Glutamatergic neuron (in vitro differentiated cells): ENCODE data around the gene GLB1L3. TPM values are rescaled to one million over a fixed set of nuclear protein-coding genes. Genes with fewer than 3 reads are reported as not detected.

Experiments
- DNase-seq: peaks from one replicate; pipeline ENCODE4 v3.0.0; 2022
- H3K27ac Mint-ChIP-seq: one replicate; pipeline ENCODE4 v1.8.0; 2020; ENCODE audit warnings: mild to moderate bottlenecking, mixed read lengths, inconsistent platforms; ENCODE audit not compliant: unreplicated experiment
- H3K27me3 Mint-ChIP-seq: one replicate; pipeline ENCODE4 v1.8.0; 2020; ENCODE audit warnings: mild to moderate bottlenecking, moderate library complexity, mixed read lengths, inconsistent platforms; ENCODE audit not compliant: unreplicated experiment
- H3K36me3 Mint-ChIP-seq: one replicate; pipeline ENCODE4 v1.8.0; 2020; ENCODE audit warnings: mild to moderate bottlenecking, mixed read lengths, inconsistent platforms; ENCODE audit not compliant: unreplicated experiment
- H3K4me1 Mint-ChIP-seq: one replicate; pipeline ENCODE4 v1.8.0; 2020; ENCODE audit warnings: mild to moderate bottlenecking, low read depth, mixed read lengths, inconsistent platforms; ENCODE audit not compliant: unreplicated experiment
- H3K4me3 Mint-ChIP-seq: one replicate; pipeline ENCODE4 v1.8.0; 2020; ENCODE audit warnings: mild to moderate bottlenecking, mixed read lengths, inconsistent platforms; ENCODE audit not compliant: unreplicated experiment
- H3K9me3 Mint-ChIP-seq: one replicate; pipeline ENCODE4 v1.8.0; 2020; ENCODE audit warnings: mild to moderate bottlenecking, moderate library complexity, mixed read lengths, inconsistent platforms; ENCODE audit not compliant: unreplicated experiment
- total RNA-seq: library from RNA; stranded (reverse); fragmentation: NEBNext Ultra II Directional; extraction: Animal tissue kit (Norgen Biotek cat#: 25700); gene quantifications from one replicate; pipeline ENCODE4 v1.2.1, GENCODE V29; 2021; ENCODE audit not compliant: unreplicated experiment
- TF ChIP-seq, protein P1 (sequence below): fragments of 200-600 bp; sonication (generic); IDR thresholded peaks from one replicate; pipeline ENCODE4 v1.5.0; 2021; ENCODE audit not compliant: partially characterized antibody, unreplicated experiment

The GLB1L3 gene
- total RNA-seq, 1 donor from 2014 or later: 0.83 TPM

DNA sequence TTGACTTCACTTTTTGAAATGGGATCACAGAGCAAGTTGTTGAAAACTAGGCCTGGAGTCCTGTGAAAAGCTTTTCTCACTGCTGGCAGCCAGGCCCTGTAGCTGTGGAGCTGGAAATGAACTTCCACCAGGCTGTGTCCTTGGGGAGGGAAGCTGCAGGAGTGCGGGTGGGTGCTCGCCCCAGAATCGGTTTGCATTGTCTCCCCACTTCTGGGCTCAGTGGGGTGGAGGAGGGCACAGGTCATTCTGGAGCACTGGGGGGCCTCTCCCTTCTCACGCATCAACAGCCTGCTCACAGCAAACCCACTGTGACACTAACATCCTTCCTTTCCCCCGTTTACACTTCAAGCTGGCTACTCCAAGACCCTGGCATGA lies 70.8 kb downstream of the GLB1L3 start:
- no peak for DNase-seq
- no peaks in the 10 kb centered on the region for H3K36me3 Mint-ChIP-seq
- H3K27me3 Mint-ChIP-seq: peaks cover 6% of the 10 kb centered on the region
- H3K27ac Mint-ChIP-seq: no peak overlapping the region
- TF ChIP-seq, protein P1, sequence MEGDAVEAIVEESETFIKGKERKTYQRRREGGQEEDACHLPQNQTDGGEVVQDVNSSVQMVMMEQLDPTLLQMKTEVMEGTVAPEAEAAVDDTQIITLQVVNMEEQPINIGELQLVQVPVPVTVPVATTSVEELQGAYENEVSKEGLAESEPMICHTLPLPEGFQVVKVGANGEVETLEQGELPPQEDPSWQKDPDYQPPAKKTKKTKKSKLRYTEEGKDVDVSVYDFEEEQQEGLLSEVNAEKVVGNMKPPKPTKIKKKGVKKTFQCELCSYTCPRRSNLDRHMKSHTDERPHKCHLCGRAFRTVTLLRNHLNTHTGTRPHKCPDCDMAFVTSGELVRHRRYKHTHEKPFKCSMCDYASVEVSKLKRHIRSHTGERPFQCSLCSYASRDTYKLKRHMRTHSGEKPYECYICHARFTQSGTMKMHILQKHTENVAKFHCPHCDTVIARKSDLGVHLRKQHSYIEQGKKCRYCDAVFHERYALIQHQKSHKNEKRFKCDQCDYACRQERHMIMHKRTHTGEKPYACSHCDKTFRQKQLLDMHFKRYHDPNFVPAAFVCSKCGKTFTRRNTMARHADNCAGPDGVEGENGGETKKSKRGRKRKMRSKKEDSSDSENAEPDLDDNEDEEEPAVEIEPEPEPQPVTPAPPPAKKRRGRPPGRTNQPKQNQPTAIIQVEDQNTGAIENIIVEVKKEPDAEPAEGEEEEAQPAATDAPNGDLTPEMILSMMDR: no peak
- no peaks in the 10 kb centered on the region for H3K4me1 Mint-ChIP-seq
- no peaks in the 10 kb centered on the region for H3K9me3 Mint-ChIP-seq
- no peak overlapping the region for H3K4me3 Mint-ChIP-seq

DNA sequence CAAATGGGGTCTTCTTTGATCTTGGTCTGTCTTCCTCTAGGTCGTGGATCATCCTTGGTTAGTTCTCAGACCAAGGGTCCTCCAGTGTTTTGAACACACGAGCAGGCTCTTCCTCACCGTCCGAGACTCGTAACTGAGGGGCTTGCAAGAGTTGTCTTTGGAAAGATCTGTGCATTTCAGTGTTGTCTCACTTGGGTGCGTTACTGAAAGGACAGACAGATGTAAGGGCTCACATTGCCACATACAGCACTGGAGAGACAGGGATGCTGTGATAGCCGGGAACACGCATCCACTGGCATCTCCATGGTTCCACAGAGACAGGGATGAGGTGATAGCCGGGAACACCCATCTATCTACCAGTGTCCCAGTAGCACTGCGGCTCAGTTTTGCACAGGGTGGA lies 71.3 kb downstream of the GLB1L3 start:
- Mint-ChIP-seq H3K27me3 (peaks cover 6% of the 10 kb centered on the region), H3K9me3 (no peaks in the 10 kb centered on the region), H3K4me1 (no peaks in the 10 kb centered on the region), H3K27ac (no peak overlapping the region), H3K4me3 (no peak overlapping the region), H3K36me3 (no peaks in the 10 kb centered on the region)
- TF ChIP-seq, protein P1: no peak
- no peak for DNase-seq

DNA sequence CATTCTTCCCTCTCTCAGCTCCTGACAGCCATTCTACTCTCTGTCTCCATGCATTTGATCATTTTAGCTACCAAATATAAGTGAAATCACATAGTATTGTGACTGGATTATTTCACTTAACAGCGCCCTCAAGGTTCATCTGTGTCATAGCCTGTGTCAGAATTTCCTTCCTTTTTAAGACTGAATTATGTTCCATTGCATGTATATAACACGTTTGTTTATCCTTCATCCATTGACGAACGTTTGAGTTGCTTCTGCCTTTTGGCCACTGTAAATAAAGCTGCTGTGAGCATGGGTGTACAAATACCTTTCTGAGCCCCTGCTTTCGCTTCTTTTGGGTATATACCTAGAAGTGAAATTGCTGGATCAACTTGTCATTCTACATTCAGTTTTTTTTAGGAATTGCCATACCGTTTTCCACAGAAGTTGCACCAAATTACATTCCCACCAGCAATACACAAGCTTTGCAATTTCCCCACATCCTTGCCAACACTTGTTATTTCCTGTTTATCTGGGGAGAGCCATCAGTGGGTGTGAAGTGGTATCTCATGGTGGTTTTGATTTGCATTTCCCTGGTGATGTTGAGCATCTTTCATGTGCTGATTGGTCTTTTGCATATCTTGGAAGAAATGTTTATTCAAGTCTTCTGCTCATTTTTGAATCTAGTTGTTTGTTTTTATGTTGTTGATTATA lies 73.1 kb downstream of the GLB1L3 start:
- no peaks in the 10 kb centered on the region for H3K36me3 Mint-ChIP-seq
- no peak overlapping the region for H3K27ac Mint-ChIP-seq
- H3K4me1 Mint-ChIP-seq: no peaks in the 10 kb centered on the region
- TF ChIP-seq, protein P1: no peak
- peaks cover under 1% of the 10 kb centered on the region for H3K27me3 Mint-ChIP-seq
- DNase-seq: no peak
- no peak overlapping the region for H3K4me3 Mint-ChIP-seq
- no peaks in the 10 kb centered on the region for H3K9me3 Mint-ChIP-seq

DNA sequence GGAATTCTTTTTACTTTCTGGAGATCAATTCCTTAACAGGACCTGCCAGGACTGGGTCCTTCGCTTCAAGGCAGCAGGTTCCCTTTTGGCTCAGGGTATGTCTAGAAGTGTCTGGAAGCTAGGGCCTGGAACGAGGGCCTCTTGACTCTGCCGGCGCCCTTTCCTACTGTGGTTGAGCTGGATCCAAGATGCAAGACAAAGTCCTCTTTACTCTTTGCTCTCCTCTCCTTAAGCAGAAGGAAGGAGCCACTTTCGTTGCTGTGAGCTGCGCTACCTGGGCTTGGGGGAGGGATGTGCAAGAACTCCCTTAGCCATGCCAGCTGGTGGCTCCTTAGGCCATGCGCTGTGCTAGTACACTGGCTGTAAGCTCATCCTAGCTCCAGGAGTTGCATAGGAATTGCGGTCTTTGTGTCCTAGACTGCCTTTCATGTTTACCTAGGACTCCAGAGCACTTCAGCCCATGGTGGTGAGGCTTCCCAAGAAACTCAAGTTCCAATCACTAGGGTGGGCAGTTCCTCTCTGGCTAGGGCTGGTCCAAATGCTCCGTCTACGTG lies 73.7 kb downstream of the GLB1L3 start:
- H3K36me3 Mint-ChIP-seq: peaks cover 2% of the 10 kb centered on the region
- no peak overlapping the region for H3K27ac Mint-ChIP-seq
- no peaks in the 10 kb centered on the region for H3K4me1 Mint-ChIP-seq
- no peaks in the 10 kb centered on the region for H3K27me3 Mint-ChIP-seq
- DNase-seq: no peak
- H3K4me3 Mint-ChIP-seq: no peak overlapping the region
- H3K9me3 Mint-ChIP-seq: peaks cover 1% of the 10 kb centered on the region
- TF ChIP-seq, protein P1: no peak

DNA sequence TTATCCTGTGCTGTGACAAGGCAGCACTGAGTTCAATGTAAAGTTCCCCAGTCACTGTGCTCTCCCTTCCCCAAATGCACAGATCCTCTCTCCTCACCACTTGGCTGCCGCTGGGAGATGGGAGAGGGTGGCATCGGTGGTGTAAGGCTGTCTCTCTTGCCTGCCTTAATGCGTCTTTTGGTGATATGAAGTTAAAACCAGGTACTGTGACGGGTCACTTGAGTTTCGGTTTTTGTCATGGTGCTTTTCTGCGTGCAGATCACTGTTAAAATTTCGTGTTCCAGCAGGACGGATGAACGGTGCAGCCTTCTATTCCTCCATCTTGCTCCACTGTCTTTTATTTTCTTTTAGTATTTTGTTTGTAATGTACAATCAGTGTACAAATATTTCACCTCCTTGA lies 74.2 kb downstream of the GLB1L3 start:
- TF ChIP-seq, protein P1: no peak
- Mint-ChIP-seq H3K4me3 (no peak overlapping the region), H3K4me1 (no peaks in the 10 kb centered on the region), H3K27me3 (no peaks in the 10 kb centered on the region), H3K36me3 (peaks cover 3% of the 10 kb centered on the region), H3K27ac (no peak overlapping the region), H3K9me3 (peaks cover 2% of the 10 kb centered on the region)
- DNase-seq: no peak
